Loucy (cell line): ENCODE measurements around the gene ADGRL3.

Experiments used
- H2AFZ ChIP-seq: fragments of 200-600 bp; sonication (generic); 2 replicates; pipeline ENCODE4 v1.6.0; 2016; ENCODE audit warnings: antibody characterized with exemption, mild to moderate bottlenecking, low read length, moderate library complexity
- H3F3A ChIP-seq: fragments of 200-600 bp; 2 replicates; pipeline ENCODE4 v1.6.0; 2016; ENCODE audit warnings: antibody characterized with exemption, low read depth, mild to moderate bottlenecking
- H3K27me3 ChIP-seq: fragments of 200-600 bp; sonication (generic); 2 replicates; pipeline ENCODE4 v1.6.1; 2014; ENCODE audit warnings: low read length, mild to moderate bottlenecking; ENCODE audit not compliant: insufficient read depth, poor library complexity, severe bottlenecking
- H3K36me3 ChIP-seq: fragments of 200-600 bp; sonication (generic); 2 replicates; pipeline ENCODE4 v1.6.1; 2016; ENCODE audit warnings: low read length; ENCODE audit not compliant: insufficient read depth
- H3K4me1 ChIP-seq: fragments of 200-600 bp; sonication (generic); 2 replicates; pipeline ENCODE4 v1.5.1; 2014; ENCODE audit warnings: low read length, mild to moderate bottlenecking; ENCODE audit not compliant: insufficient read depth, poor library complexity, severe bottlenecking
- H3K4me2 ChIP-seq: fragments of 200-600 bp; sonication (generic); 2 replicates; pipeline ENCODE4 v1.6.0; 2014; ENCODE audit warnings: antibody characterized with exemption, low read length, low read depth, mild to moderate bottlenecking; ENCODE audit not compliant: poor library complexity, severe bottlenecking
- H3K4me3 ChIP-seq: fragments of 200-600 bp; sonication (generic); 2 replicates; pipeline ENCODE4 v1.5.1; 2014; ENCODE audit warnings: low read length, mild to moderate bottlenecking, mixed read lengths; ENCODE audit not compliant: poor library complexity, severe bottlenecking
- H3K79me2 ChIP-seq: fragments of 200-600 bp; sonication (generic); 2 replicates; pipeline ENCODE4 v1.6.1; 2014; ENCODE audit warnings: low read length; ENCODE audit not compliant: insufficient read depth
- H3K9ac ChIP-seq: fragments of 200-600 bp; sonication (generic); 2 replicates; pipeline ENCODE4 v1.6.0; 2014; ENCODE audit warnings: mild to moderate bottlenecking, low read depth, low read length, moderate library complexity; ENCODE audit not compliant: poor library complexity, severe bottlenecking
- H3K9me2 ChIP-seq: fragments of 200-600 bp; sonication (generic); replicated peaks from 2 replicates; pipeline ENCODE4 v1.6.1; 2016; ENCODE audit warnings: low read depth, low read length, mixed read lengths
- H3K9me3 ChIP-seq: fragments of 200-600 bp; sonication (generic); 2 replicates; pipeline ENCODE4 v1.6.1; 2014; ENCODE audit warnings: mild to moderate bottlenecking, antibody characterized with exemption, low read length, low read depth; ENCODE audit not compliant: insufficient read depth
- H4K20me1 ChIP-seq: fragments of 200-600 bp; sonication (generic); 2 replicates; pipeline ENCODE4 v1.6.0; 2014; ENCODE audit warnings: antibody characterized with exemption, low read length, mild to moderate bottlenecking; ENCODE audit not compliant: insufficient read depth, poor library complexity, severe bottlenecking
- CTCF ChIP-seq: fragments of 200-600 bp; sonication (generic); conservative IDR thresholded peaks from 2 replicates; pipeline ENCODE4 v1.5.1; 2014; ENCODE audit warnings: mild to moderate bottlenecking, antibody characterized with exemption, low read length
- EZH2phosphoT487 ChIP-seq: fragments of 200-600 bp; IDR thresholded peaks from 2 replicates; pipeline ENCODE4 v1.6.1; 2018; ENCODE audit warnings: antibody characterized with exemption, mild to moderate bottlenecking, moderate library complexity, borderline replicate concordance

ADGRL3 gene

DNA sequence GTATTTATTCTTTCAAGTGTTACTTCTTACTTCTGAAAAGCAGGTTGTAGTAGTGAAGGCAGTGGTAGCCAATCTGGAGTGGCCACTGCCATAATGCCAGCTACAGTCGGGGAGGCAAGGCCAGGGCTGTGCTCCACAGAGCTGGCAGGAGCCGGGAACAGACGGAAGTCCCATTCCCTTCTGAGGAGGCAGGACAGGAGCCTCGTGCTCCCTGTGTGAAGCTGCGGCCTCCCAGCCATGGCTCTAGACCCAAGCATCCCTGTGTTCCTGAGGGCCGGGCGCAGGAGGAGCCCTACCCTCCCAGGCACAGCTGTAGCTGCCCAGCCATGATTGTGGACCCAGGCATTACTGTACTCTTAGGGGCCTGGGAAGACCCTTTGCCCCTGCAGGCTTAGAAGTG is 461.8 kb downstream of the ADGRL3 start:
- H3K9me2 ChIP-seq, result no peaks in the 10 kb centered on the region
- no peaks in the 10 kb centered on the region for H3F3A ChIP-seq
- H3K36me3 ChIP-seq, result no peaks in the 10 kb centered on the region
- H3K9me3 ChIP-seq, result no peaks in the 10 kb centered on the region; the same call in 1 of the 2 replicates
- H3K4me2 ChIP-seq, result no peak overlapping the region
- no peaks in the 10 kb centered on the region for H3K4me1 ChIP-seq
- H4K20me1 ChIP-seq, result no peaks in the 10 kb centered on the region
- no peak overlapping the region for H3K9ac ChIP-seq
- no peak overlapping the region for H2AFZ ChIP-seq
- no peaks in the 10 kb centered on the region for H3K27me3 ChIP-seq
- H3K79me2 ChIP-seq, result no peaks in the 10 kb centered on the region
- H3K4me3 ChIP-seq, result no peak overlapping the region
- TF ChIP-seq EZH2phosphoT487 (no peak), CTCF (no peak)

DNA sequence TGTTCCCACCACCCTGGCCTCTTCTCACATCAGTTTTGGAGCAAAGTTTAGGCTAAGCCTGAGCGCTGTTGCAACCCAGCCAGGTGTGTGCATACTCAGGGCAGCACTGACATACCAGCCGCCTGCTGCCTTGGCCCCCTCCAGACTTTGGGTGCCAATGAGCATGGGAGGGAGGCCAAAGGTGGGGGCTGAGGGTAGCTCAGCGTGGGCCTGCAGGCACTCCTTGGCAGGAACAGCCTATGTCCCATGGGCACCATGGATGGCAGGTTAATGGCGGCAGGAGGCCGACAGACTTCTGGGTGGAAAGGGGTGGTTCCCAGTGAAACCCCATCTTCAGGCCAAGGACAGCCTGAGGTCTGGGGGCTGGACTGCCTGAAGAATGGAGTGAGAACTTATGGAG is 462.2 kb downstream of the ADGRL3 start:
- Histone ChIP-seq H3K9me2 (no peaks in the 10 kb centered on the region), H4K20me1 (no peaks in the 10 kb centered on the region), H3K79me2 (no peaks in the 10 kb centered on the region), H3K4me3 (no peak overlapping the region), H3K36me3 (no peaks in the 10 kb centered on the region), H3K9ac (no peak overlapping the region), H2AFZ (no peak overlapping the region), H3K27me3 (no peaks in the 10 kb centered on the region), H3F3A (no peaks in the 10 kb centered on the region), H3K9me3 (no peaks in the 10 kb centered on the region; the same call in 1 of the 2 replicates), H3K4me2 (no peak overlapping the region), H3K4me1 (no peaks in the 10 kb centered on the region)
- no peak for TF ChIP-seq CTCF
- no peak for TF ChIP-seq EZH2phosphoT487

- H3K9me3 ChIP-seq, result no peaks in the 10 kb centered on the region; the same call in 1 of the 2 replicates
- no peaks in the 10 kb centered on the region for H4K20me1 ChIP-seq
- no peak overlapping the region for H3K4me2 ChIP-seq
- no peak overlapping the region for H2AFZ ChIP-seq
- no peaks in the 10 kb centered on the region for H3F3A ChIP-seq
- H3K4me3 ChIP-seq, result no peak overlapping the region
- H3K4me1 ChIP-seq, result no peaks in the 10 kb centered on the region
- TF ChIP-seq EZH2phosphoT487, result no peak
- no peak for TF ChIP-seq CTCF
- no peaks in the 10 kb centered on the region for H3K36me3 ChIP-seq
- no peaks in the 10 kb centered on the region for H3K79me2 ChIP-seq
- no peaks in the 10 kb centered on the region for H3K27me3 ChIP-seq
- no peak overlapping the region for H3K9ac ChIP-seq
- H3K9me2 ChIP-seq, result no peaks in the 10 kb centered on the region
Observed at GRCh38 chr4:61663310-61663709, 463.2 kb downstream of the ADGRL3 start.
